HG02678 (cell line): ENCODE data around the gene NLN.
"Not testable (repeated sequence)": the region's sequence is repeated elsewhere in the genome, so short reads cannot be mapped to it uniquely, and the experiment has no call there.

ENCODE experiments used
- ATAC-seq: cut with Tn5 transposase; IDR thresholded peaks from one replicate; pipeline ENCODE4 v1.9.1; 2021; ENCODE audit warnings: mild to moderate bottlenecking, moderate library complexity; ENCODE audit not compliant: unreplicated experiment

Gene NLN

DNA sequence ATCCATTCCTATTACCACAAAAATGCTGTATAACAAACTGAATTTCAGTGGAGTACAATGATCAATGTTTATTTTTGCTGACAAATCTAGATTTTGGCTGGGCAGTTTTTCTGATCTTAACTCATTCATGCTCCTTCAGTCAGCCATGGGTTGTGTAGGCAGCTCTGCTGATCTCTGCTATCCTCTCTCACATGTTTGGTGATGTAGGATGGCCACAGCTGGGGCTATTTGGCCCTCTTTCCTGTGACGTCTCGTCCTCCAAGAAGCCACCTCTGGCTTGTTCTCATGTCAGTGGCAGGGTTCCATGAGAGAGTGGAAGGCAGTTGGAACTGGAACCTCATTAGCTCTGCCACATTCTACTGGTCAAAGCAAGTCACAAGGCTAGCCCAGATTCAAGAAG, 8.9 kb downstream of the NLN start:
- no peak for ATAC-seq

DNA sequence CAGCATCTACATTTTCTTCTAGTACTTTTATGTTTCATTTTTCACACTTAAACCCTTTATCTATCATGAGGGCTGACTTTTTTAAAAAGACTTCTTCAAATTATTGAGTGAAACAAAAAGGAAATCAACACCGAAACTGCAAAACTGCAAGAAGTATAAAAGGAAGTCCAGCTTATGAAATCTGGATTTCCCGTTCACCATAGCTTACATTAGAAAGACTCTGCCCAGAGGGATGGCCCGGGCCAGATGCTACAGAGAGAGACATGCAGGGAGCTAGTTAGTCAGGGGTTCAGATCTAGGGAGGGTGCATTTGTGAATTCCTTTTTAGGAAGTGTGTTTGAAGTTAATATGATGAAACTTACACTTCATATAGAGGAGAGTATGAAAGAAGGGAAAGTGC, 10.0 kb downstream of the NLN start:
- ATAC-seq, result not testable (repeated sequence)

DNA sequence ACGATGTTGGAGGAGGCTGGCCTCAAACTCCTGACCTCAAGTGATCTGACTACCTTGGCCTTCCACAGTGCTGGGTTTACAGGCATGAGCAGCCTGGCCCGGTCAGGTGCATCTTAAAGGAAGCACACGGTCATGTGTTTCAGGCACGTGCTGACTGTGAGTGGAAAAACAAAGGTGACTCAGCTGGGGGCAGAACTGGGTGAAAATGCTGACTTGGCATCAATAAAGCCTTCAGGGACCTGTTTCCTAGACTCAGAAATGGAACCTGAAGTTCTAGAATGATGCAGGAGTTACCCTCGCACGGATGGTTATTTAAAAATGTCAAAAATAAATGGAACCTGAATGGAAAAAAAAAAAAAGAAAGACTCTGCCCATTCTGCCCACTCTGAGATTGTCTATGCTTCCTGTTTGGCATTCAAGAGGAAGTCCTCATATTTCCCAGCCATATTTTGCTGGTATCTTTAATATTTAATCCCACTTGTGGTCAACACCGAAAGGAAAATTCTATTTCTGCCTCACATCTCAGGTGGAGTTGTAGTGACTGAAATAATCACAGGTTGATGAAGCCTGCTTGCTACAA, 12.3 kb downstream of the NLN start:
- not testable (repeated sequence) for ATAC-seq

DNA sequence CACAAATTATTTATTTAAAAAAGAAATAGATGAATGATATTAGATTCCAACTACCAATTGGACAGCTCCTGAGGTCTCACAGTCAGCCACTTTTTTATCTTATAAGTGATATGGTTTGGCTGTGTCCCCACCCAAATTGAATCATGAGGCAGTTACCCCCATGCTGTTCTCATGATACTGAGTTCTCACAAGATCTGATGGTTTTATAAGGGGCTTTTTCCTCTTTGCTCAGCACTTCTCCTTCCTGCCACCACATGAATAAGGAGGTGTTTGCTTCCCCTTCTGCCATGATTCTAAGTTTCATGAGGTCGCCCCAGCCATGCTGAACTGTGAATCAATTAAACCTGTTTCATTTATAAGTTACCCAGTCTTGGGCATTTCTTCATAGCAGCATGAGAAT, 12.9 kb downstream of the NLN start:
- ATAC-seq, result no peak

DNA sequence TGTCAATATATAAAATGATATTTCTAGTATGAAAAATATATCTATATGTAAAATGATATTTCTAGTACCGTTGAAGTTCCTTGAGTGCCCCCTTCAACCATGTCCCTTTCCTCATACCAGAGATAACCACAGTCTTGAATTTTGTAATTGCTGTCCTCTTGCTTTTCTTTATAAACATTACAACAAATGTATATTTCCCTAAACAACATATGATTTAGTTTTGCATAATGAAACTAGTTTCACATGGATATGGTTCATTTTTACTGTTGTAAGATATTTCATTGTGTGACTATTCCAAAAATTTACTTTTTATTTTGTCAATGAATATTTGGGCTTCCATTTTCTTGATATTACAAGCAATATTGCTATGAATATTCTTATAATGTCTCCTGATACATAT, 14.0 kb downstream of the NLN start:
- ATAC-seq, result no peak

DNA sequence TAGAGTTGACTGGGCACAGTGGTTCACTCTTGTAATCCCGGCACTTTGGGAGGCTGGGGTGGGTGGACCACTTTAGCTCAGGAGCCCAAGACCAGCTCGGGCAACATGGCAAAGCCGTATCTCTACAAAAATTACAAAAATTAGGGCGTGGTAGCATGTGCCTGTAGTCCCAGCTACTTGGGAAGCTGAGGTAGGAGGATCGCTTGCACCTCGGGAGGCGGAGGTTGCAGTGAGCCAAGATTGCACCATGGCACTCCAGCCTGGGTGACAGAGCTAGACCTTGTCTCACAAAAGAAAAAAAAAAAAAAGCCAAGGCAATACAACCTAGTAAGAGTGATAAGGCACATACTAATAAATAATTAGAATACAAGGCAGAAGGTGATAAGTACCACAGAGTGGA, 15.8 kb downstream of the NLN start:
- ATAC-seq, result no peak

DNA sequence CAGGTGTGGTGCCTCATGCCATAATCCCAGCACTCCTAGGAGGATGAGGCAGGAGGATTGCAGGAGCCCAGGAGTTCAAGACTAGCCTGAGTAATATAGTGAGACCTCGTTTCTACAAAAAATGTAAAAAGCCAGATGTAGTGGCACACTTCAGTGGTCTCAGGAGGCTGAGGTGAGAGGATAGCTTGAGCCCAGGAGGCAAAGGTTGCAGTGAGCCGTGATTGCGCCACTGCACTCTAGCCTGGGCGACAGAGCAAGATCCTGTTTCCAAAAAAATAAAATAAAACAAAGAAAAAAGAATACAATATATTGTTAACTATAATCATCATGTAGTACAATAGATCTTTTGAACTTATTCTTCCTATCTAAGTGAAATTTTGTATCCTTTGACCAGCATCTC, 16.3 kb downstream of the NLN start:
- ATAC-seq, result no peak

DNA sequence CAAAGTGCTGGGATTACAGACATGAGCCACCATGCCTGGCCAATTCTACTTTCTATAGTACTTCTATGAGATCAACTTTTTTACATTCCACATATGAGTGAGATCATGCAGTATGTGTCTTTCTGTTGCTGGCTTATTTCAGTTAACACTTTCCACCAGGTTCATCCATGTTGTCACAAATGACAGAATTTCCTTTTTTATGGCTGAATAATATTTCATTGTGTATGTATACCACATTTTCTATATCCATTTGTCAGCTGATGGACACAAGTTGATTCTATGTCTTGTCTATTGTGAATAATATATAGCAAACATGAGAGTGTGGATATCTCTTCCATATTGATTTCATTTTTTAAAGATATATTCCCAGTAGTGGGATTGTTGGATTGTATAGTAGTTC, 17.2 kb downstream of the NLN start:
- no peak for ATAC-seq

DNA sequence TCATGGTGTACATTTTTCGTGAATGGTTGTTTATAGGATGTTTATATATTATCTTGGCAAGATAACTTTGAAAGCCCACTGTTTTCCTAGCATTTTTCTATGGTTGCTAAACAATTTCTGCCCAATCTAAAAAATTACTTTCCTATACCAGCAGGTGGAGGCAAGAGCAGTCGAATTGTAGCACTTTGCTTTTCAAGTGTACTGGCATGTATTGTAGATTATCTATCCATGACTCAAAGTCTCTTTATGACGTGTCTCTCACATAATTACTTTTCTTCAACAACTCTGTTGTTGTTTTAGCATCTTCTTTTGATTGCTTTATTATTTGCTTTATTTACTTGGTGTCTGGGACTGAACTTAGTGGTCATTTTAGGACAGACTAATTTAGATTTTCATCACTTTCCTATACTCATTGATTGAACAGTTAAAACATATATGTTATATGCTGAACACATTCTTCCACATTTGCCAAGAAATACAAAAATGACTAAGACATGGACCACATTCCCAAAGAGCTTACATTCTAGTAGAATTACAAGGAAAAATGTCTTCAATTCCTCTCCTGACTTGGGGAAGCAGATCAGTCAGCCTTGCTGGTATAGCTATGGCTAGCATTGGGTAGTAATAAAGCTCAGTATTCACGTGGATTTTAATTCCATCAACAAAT, 20.7 kb downstream of the NLN start:
- peak; percentile 87 for ATAC-seq

DNA sequence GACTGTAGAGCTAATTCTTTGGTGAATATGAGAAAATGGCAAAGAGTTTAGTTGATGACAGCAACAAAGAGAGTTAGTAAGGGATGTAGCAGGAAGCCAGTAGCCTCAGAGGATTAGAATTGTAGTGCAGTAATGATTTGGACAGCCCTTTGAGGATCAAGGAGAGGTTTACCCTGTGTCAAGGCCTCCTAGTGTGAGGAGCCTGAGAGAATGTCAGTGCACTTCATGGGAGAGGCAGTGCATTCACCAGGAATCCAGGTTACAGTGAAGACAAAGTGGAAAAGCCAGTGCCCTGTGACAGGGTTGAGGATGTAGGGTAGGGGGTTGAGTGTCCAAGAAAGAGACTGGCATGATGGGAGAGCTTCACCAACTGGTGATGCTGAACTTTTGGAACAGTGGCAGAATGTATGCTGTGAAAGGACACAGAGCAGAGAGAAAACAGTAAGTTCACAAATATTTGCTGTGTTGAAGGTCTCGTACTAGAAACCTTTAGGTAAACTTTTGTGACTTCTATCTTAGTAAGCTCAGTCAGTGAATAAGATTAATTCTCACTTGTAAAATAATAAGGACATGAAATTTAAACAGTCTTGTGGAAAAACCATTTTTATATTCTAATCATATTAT, 27.3 kb downstream of the NLN start:
- no peak for ATAC-seq

DNA sequence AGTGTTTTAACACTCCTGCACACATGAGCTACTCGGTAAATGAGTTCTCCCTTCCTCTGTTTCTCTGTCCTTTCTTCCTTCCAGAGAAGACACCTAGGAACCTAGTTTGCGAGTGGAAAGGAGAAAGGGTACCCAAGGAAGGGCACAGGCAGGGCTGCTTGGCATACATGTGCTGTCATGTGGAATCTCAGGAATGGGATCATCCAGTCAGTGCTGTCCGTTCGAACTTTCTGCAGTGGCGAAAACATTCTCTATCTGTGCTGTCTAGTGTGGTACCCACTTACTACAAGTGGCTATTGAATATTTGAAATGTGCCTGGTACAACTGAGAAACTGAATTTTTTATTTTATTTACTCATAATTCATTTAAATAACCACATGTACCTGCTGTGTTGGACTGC, 28.0 kb downstream of the NLN start:
- no peak for ATAC-seq

DNA sequence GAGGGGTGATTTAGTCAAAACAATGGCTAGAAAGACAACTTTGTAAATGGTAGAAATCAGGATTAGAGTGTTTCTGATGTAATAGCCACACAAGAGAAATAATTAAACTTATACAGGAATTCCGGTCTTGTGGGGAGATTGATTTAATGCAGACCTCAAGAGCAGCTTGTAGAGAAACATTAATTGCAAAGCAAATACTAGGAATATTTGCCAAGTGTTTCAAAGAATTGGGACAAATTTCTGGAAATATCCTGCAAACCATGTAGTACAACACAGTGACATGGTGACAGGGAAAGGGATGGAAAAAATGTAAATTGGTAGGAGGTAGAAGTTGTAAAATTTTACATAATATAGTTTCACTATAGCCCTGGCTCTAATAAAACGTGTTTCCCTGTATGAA, 28.9 kb downstream of the NLN start:
- no peak for ATAC-seq

DNA sequence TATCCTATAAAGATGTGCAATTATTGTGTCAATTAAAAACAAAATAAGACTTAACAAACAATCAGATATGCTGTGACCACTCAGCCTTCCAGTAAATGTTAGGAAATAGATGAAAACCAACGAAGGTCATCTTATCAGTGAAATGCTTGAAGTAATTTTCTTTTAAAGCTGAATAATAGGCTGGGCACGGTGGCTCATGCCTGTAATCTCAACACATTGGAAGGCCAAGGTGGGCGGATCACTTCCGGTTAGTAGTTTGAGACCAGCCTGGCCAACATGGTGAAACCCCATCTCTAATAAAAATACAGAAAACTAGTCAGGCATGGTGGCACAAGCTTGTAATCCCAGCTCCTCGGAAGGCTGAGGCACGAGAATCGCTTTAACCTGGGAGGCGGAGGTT, 31.2 kb downstream of the NLN start:
- ATAC-seq, result no peak

DNA sequence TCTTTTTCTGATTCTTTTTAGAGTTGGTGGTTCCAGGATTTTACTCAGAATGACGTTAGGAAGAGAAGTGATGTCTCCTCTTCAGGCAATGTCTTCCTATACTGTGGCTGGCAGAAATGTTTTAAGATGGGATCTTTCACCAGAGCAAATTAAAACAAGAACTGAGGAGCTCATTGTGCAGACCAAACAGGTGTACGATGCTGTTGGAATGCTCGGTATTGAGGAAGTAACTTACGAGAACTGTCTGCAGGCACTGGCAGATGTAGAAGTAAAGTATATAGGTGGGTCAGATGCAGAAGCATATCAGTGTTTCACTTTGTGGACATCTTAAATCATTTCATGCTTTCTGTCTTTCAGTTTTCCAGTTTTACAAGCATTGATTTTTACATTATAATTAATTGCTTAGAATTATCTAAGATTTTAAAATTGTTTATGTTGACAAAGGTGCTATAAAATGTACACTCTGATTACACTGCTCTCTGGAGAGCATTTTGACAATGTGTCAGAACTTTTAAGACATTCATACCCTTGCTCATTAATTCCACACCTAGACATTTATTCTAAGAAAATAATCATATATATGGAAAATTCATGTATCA, 36.6 kb downstream of the NLN start:
- no peak for ATAC-seq

DNA sequence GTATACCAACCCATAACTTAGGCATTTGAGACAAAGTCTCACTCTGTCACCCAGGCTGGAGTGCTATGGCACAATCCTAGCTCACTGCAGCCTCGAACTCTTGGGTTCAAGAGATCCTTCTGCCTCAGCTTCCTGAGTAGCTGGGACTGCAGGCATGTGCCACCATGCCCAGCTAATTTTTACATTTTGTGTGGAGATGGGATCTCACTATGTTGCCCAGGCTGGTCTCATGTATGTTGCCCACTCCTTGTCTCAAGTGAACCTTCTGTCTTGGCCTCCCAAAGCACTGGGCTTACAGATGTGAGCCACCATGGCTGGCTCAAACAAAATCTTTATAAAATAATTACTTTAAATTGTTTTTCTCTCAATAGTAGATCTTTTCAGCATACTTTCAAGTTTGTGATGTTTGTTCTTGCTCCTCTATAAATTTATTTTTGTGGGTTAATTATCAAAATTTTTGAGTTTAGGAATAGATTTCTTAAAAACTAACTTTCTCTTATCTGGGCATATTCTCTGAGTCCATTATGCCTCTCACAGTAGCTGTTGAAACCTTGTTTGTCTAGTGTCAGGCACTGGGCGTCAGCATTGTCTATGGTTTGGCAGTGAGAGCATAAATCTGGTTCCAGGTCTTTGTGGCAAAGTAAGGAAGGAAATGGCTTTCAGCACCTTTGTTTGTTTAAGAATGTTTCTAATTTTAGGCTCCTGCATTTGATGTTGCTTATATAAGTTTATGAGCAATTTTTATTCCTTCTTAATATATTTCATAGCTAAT, 38.7 kb downstream of the NLN start:
- ATAC-seq, result no peak

DNA sequence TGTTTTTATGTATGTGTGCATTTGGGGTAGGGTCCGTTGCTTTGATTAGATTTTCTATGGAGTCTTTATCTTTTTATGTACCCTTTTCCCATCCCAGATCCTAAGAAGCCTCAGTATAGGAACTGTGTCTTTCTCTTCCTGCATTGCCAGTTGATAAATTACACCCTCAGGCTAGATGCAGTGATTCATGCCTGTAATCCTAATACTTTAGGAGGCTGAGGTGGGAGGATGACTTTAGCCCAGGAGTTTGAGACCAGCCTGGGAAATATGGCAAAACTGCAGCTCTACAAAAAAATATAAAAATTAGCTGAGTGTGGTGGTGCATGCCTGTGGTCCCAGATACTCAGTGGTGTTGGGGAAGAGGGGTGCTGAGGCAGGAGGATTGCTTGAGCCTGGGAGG, 40.2 kb downstream of the NLN start:
- ATAC-seq, result no peak

DNA sequence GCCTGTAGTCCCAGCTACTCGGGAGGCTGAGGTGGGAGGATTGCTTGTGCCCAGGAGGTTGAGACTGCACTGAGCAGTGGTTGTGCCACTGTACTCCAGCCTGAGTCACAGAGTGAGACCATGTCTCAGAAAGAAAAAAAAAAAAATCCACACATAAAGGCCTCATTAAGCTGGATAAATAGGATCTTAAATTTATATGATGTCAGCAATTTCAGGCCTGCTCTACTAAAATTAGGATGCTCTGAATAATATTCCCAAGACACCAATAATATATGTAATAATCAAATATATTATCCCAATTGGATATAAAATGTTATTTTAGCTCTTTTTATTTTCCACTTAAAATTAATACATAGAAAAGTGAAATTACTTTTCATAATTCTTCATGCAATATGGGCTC, 43.6 kb downstream of the NLN start:
- ATAC-seq, result no peak

DNA sequence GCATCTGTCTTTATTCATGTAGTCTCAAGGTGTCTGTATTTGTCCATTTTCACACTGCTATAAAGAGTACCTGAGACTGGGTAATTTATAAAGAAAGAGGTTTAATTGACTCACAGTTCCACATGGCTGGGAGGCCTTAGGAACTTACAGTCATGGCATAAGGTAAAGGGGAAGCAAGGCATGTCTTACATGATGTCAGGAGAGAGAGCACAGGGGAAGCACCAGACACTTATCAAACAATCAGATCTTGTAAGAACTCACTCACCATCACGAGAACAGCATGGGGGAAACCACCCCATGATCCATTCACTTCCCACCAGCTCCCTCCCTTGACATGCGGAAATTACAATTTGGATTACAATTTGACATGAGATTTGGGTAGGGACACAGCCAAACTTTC, 44.2 kb downstream of the NLN start:
- no peak for ATAC-seq

DNA sequence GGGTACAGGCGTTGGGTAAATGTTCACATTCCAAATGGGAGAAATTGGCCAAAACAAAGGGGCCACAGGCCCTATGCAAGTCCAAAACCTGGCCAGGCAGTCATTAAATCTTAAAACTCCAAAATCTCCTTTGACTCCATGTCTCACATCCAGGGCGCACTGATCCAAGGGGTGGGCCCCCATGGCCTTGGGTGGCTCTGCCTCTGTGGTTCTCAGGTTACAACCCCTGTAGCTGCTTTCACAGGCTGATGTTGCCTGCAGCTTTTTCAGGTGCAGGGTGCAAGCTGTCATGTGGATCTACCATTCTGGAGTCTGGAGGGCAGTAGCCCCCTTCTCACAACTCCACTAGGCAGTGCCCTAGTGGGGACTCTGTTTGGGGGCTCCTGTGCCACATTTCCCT, 44.8 kb downstream of the NLN start:
- no peak for ATAC-seq

DNA sequence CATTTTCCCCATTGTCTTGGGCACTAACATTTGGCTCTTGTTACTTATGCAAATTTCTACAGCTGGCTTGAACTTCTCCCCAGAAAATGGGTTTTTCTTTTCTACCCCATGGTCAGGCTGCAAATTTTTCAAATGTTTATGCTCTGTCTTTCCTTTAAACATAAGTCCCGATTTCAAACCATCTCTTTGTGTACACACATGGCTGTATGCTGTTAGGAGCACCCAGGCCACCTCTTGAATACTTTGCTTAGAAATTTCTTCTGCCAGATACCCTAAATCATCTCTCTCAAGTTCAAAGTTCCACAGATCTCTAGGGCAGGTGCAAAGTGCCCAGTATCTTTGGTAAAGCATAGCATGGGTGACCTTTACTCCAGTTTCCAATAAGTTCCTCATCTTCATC, 45.6 kb downstream of the NLN start:
- ATAC-seq, result no peak

DNA sequence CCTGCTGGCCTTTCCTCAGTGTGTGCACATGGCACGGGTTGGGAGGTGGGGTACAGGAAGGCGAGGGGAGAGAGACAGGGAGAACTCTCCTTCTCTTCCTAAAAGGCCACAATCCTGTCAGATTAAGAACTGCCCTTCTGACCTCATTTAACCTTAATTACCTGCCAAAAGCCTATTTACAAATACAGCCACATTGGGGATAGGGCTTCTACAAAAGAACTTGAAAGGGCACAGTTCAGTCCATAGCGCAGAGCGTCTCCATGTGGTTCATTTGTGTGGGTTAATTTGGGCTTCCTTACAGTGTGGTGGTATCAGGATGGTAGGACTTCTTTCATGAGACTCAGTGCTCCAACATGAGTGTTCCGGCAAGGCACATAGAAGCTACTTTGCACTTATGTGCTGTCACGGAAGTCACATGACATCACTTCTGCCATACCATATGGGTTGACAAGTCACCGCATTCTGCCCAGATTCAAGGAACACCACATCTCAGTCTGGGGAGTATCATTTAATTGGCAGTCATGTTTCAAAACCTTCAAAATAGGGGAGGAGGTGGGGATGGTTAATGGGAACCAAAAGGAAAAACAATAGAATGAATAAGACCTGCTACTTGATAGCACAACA, 46.8 kb downstream of the NLN start:
- ATAC-seq, result no peak
